ENCODE measurements around the gene TCF15.
"Not testable (repeated sequence)": the region's sequence is repeated elsewhere in the genome, so short reads cannot be mapped to it uniquely, and the experiment has no call there.

TCF15 gene

DNA sequence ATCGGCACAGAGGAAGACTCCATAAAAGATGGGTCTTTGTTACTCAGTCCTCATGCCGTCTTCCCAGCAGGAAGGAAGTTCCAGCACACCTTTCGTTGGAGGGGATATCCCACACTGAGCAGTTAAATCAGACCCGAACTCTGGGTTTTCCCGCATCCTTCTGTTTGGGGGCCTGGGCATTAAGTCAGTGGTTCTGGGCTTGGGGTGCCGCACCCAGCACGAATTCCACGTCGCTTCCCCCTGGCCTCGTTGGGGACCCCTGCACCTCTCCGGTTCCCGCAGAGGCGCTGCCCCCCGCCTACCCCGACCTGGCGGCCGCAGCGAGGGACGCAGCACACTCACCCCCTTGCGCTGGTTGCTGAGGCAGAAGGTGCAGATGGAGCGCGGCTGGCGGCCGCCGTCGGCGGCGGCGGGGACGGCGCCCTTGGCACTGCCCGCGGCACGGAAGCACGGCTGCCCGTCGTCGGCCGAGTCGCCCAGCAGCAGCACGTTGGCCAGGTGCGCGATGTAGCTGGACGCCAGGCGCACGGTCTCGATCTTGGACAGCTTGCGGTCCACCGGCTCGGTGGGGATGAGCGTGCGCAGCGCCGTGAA is 641 bp downstream of the TCF15 start:
- DNase-seq: no peak

DNA sequence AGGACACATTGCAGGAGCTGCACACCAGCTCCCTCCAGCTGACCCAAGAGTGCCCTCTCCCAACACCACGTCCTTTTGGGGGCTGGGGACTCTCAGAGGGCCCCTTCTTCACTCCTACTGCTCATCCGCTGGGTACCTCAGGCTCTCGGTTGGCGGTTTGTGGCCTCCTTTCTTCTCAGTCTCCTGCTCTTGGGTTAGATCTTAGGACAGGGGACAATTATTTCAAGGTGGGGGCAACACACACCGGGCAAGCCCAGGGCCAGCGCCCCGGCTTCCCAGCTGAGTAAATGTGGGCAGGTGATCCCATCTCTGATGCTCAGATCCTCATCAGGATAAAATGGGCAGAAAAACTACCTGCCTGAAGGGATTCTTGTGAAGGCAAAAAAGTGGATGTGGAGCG is 1.1 kb downstream of the TCF15 start:
- DNase-seq: no peak

DNA sequence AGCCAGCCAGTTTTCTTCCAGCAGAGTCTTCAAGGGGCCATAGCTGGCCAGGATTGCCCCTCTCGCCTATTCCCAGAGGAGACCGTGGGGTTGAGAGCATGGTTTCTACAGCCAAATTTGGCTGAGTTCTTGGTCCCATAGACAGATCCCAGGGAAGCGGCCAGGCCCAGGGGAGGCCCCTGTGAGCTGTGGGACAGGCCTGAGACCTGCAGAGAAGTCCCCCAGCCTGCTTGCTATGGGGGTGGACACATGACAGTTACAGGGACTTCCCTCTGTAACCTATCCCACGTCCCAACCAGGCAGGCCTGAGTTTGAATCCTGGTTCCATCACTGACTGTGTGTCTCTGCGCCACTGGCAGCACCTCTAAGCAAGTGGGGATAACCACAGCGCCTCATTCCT is 2.6 kb downstream of the TCF15 start:
- no peak for DNase-seq

DNA sequence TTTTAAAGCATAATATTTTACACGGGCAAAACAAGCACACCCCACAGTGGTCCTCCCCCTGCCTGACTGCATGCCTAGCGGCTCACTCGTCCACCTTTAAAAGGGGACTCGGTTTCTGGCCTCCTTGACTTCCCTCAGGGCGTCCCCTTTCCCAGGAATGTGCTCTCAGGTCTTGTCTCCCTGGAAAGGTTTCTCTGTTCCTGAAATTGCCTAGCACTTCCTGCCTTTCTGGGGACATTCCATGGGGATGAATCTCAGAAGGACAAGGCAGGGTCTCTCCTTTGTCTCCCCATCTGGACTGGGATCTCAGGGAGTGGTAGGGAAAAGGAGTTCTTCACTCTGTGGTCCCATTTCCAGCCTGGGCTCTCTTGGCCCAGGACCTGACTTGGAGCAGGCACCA is 4.9 kb downstream of the TCF15 start:
- no peak for DNase-seq

DNA sequence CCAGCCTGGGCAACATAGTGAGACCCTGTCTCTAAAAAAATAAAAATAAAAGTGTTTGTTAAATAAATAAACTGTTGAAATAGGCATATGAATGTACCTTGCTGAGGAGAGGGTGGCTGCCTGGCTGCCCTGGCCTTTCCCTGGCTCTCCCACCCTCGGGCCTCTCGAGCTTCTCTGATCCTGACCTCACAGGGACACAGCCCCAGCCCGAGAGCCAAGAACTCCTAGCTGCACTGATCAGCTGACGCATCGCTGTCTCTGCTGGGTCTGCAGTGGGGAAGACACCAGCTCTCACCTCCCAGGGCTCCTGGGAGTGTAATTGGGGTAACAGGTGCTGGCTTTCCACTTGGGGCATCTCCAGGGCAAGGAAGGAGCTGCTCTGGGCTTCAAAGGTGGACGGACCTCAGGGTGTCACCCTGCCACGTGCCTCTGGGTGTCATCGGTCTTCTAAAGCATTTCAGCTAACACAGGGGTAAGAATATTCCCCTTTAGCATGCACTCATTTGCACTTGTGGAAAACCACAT is 6.9 kb downstream of the TCF15 start:
- no peak for DNase-seq

DNA sequence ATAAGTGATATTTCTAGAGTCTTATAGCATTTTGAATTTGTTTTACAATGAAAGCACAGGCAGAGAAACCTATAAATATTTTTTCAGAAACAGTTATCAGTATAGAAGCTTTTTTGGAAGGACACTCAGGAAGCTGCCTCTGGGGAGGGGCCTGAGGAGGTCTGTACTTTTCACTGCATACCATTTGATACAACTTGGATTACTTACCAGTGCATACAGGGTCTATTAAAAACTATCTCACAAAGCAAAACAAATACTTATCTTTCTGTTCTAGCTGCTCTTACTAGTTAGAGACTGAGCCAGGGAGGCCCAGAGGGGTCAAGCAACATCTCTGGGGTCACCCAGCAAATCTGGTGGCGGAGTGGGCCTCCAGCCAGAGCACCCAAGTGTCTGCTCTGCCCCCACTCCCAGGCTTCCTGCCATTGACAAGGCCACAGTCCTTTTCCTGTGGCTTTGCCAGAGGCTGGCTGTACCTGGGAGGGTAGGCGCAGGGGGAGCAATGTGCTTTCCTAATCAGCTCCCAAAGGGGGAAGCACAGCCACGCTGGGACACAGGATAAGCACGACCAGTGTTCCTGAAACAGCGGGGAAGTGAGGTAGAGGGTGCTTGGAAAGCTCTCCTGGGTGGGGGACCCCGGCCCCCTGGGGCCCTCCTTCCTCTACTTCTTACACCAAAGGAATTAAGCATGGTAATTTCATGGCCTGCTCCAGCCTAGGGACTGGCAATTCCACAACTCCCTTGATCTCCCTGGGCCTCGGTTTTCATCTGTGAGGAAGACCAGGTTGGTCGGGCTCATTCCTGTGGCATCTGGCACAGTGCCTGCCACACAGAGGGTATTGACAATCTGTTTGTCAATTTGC is 7.8 kb downstream of the TCF15 start:
- no peak for DNase-seq

DNA sequence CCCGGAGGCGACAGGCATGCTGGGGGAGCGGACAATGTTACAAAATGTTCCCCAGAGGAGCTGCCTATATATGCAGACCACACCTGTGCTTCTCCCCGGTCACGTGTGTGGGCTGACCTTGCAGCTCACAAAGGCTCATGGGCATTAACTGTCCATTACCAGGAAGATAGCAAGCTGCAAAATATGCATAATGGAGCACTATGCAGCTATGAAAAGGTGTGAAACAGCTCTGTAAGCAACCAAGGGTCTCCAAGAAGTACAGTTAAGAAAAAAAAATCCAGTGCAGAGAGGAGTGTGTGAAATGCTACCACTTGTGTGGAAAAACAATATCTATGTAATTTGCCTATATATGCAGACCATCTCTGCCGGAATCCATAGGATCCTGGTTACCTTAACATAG is 9.4 kb downstream of the TCF15 start:
- no peak for DNase-seq

DNA sequence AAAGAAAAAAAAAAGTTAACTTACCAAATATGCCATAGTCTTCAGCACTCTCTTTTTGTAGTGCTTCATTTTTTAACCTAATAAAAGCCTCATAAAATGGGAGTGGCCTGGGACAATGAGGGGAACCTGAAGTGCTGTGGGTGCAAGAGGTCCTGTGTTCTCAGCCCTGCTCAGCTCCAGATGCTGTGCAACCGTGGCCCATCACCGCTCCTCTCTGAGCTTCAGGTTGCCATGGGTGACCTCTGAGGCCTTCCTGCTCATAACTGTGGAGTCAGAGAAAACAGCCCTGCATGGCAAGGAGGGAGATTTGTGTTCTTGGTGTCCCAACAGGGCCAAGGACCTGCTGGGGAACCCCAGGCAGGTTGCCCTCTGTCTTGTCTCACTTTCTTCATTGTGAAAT is 10.0 kb downstream of the TCF15 start:
- DNase-seq: no peak

DNA sequence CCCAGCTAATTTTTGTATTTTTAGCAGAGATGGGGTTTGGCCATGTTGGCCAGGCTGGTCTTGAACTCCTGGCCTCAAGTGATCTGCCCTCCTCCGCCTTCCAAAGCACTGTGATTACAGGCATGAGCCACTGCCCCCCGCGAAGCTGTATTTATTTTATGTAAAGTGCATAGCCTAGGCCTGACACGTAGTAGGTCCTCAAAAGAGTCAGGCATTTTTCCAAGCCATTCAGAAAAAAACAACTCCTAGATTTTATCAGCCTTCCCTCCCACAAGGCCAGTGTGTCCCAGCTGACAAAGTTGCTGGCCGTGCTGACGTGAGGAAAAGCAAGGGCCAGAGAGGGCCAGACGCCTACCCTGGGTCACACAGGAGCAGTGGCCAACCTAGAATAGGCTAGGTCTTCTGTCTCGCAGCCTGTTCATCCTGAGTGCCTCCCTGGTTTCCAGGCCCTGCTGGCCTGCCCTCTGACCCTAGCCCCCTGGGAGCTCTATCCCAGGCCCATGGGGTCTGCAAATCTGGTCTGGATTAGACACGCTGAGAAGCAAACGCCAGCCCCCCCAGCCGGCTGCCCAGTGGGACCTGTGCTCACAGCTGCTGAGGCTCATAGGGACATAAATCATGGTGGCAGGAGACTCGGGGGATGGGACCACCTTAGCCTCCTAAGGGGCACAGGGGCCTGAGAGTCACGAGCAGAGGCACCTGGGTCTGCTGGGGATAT is 11.8 kb downstream of the TCF15 start:
- DNase-seq: no peak

DNA sequence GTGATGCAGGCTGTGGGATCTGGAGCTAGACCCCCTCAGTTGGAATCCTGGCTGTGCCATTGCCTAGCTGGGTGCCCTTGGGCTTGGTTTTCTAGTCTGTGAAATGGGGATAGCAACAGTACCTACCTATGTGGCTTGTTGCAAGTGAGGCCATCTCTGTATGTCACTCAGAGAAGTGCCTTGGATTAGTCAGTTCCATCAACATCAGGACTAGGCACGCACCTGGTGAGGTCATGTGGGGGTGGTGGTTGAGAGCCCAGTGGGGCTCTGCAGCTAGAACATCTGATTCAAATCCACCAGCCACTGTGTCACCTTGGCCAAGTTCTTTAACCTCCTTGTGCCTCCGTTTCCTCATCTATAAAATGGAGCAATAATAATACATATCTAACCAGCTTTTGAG is 12.5 kb downstream of the TCF15 start:
- no peak for DNase-seq

DNA sequence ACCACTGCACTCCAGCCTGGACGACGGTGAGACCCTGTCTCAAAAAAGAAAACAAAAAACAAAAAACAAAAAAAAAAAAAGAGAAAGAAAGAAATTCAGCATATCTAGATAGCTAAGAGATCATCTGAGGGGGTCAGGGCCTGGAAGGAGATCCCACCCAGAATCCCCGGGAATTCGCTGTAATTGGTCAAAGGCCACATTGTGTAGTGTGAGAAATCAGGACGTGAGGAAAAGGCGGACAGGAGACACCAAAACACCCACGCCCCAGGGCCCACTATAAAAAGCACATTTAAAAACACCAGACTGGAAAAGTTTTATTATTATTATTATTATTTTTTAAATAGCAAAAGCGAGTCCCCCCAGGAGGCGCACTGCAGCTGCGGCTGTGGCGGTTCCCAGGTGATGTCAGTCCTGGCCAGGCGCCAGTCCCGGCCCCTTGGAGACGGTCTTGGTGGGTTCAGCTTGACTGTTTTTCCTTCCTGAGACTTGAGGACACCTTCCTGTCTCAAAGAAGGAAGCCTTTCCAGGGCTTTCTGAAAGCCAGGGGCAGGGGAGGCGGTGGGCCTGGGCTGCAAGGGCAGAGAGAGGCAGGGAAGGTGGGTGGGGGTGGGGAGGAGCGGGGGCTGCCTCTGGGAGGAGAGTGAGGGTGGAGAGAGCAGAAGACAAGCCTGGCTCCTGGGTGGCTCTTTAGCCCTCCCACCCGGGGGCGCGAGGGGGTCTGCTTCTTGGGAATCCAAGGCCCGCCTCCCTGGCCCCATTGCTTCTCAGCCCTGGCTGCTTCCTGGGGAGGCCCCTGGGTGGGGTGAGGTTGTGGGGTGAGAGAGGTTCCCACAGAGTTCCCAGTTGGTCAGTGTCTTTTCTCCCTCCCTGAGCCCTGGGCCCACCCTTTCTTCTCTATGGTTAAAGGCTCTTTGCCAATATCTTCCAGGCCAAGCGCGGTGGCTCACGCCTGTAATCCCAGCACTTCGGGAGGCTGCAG is 14.5 kb downstream of the TCF15 start:
- no peak for DNase-seq

DNA sequence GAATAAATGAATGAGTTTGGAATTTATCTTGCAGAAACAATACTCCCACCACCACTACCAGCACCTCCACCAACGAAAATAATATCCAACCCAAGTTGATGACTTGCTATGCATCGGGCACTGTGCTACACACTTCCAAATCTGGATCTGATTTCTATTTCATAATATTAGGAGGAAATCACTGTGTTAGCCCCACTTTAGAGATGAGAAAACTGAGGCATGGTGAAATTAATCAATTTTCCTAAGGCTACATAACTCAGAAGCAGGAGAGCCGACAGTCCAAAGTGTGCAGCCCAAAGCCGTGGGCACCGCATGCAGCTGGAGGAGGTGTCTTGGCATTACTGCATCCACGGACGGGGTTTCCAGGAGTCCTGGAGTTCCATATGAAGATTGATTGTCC is 17.6 kb downstream of the TCF15 start:
- DNase-seq: no peak

DNA sequence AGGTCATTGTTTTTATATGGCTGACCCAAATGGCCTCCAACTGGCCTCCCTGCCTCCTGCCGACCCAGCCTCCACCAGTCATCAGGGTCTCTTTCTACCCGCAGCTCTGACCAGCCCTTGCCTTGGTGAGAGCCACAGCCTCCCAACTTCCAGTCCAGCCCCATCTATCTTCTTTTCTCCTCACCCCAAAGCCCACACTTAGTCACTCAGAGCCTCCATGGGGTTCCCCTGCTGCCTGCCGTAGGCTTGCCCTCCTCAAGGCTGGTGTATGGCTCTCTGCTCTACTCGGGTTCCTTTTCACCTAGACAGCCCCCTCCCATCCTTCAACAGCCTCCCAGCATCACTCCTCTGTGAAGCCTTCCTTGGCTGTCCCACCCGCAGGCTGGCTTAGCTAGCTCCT is 18.2 kb downstream of the TCF15 start:
- no peak for DNase-seq

DNA sequence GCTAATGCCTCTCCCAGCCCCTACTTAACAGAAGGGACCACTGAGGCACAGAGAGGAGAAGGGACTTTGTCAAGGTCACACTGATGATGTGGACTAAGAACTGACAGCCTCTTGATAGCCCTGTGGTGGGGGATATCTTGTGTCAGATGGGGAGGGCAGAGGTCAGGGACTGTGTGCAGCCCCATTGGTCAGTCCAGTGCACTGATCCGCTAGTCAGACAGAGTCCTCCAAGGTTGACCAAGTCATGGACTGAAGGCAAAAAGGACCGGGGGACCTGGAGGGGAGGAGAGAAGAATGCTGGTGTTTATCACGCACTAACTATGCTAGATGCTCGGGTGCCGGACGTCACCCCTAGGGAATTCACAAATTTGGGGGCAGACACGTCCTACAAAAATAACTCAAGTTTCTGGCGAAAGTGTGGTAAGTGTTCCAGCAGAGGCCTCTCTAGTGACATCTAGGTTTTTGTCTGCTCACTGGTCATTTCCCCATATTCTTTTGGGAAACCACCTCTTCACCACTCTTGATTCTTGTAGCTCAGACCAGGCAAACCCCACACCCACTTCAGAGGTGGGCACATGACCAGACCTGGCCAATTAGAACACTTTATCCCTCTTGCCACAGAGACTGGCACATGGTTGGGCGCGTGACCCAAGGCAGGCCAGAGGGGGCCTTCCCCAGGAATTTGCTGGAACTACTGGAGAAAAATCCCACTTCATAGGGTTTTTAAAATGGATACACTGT is 21.0 kb downstream of the TCF15 start:
- DNase-seq: no peak

DNA sequence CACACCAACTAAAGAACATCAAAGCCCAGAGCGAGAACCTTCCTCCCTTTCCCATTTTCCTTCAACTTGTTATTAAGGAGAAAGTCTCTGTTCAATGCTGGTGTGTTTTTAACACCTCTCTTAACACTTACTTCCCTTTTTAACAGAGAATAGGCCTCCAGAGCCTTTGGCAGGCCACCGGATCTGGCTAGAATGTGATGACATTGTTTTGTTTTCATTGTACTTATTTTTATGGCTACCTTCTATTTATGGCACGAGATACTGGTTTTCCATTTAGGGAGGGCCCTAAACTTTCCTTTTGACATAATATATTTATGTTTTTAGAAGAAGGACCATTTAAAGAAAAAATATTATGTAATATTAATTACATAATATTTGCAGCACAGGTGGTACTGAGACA is 21.6 kb downstream of the TCF15 start:
- no peak for DNase-seq

DNA sequence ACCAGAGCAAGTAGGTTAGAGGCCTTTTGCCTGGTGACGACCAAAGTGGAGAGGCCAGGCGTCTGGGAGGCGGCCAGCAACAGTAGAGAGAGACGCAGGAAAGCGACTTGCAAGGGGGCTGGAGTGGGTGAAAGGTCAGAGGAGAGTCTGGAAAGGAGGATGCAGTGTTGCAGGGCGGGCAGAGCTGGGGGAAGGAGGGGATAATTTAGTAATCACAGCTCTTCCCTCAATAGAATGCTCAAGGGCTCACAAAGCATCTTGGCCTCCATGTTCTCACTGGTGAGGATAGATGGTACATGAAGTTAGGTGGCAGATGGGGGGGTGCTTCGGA is 25.2 kb downstream of the TCF15 start:
- no peak for DNase-seq

DNA sequence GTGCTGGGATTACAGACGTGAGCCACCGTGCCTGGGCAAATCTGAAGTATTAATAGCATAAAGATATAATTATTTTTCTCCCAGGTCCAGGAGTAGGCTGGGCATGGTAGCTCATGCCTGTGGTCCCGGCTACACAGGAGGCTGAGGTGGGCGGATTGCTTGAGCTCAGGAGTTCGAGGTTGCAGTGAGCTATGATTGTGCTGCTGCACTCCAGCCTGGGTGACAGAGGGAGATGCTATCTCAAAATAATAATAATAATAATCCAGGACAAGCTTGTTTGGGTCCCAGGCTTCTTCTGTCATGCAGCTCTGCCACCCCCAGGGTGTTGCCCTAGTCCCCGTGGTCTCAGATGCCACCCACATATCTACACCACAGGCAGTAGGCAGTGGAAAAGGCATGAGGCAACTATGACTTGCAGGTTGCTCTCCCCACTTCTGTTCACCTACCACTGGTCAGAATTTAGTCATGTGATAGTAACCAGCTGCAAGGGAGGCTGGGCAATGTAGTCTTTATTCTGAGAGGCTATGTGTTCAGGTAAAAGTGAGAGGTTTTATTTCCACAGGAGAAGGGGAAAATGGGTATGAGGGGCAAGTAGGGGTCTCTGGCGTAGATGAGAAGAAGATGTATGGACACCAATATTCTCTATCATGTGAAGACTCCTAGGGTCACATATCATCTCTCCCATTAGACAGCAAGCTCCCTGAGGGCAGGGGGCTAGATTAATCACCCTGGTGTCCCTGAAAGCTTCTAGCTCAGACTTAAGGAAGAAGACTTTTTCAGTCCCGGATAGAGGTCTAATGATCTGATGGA is 25.7 kb downstream of the TCF15 start:
- no peak for DNase-seq

DNA sequence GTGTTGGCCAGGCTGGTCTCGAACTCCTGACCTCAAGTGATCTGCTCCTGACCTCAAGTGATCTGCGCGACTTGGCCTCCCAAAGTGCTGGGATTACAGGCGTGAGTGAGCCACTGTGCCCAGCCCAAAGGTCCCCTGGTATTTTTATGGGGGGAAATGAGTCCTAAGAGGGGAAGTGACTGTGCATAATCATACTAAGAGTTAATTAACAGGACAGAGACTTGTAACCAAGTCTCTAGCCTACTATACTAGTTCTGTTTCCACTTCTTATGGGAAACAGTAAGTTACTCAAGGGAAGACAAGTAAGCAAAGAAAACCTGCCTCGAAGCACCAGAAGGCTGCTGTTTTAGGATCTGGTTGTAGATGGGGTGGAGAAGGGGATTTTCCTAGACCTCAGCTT is 27.9 kb downstream of the TCF15 start:
- no peak for DNase-seq

DNA sequence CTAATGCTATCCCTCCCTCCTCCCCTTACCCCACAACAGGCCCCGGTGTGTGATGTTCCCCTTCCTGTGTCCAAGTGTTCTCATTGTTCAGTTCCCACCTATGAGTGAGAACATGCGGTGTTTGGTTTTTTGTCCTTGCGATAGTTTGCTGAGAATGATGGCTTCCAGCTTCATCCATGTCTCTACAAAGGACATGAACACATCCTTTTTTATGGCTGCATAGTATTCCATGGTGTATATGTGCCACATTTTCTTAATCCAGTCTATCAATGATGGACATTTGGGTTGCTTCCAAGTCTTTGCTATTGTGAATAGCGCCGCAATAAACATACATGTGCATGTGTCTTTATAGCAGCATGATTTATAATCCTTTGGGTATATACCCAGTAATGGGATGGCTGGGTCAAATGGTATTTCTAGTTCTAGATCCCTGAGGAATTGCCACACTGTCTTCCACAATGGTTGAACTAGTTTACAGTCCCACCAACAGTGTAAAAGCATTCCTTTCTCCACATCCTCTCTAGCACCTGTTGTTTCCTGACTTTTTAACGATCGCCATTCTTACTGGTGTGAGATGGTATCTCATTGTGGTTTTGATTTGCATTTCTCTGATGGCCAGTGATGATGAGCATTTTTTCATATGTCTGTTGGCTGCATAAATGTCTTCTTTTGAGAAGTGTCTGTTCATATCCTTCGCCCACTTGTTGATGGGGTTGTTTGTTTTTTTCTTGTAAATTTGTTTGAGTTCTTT is 31.0 kb downstream of the TCF15 start:
- not testable (repeated sequence) for DNase-seq

DNA sequence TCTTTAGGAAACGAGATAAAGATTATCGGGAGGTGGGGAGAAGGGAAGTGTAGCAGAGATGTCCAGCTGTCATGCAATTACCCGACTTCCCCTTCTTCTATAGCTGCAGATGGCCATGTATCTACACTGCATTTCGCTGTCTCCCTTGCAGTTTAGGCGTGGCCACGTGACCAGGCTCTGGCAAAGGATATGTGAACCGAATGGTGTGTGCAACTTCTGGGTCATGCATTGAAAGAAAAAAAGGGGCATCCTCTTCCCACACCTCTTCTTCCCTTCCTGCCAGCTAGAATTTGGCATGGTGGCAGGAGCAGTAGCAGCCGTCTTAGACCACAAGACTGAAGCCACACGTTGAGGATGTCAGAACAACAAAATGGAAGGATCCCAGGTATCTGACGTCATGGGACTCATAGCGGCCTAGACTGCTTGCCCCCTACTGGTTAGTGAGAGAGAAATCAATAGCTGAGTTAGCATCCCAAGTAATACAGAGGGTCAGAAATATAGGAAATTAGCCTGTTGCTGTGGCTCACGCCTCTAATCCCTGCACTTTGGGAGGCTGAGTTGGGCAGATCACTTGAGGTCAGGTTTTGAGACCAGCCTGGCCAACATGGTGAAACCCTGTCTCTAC is 32.8 kb downstream of the TCF15 start:
- DNase-seq: no peak
